SK-N-SH (cell line): ENCODE data around the gene NAALADL2. TPM values are rescaled to one million over a fixed set of nuclear protein-coding genes. Genes with fewer than 3 reads are reported as not detected.

Experiments
- CTCF ChIA-PET: fragments of 300-600, 350-600 bp; formaldehyde crosslinking; extraction: SDS; loops from one replicate; lab custom pipeline; 2021; lab: Yijun Ruan, JAX
- POLR2A ChIA-PET: fragments of 350-600 bp; sonication (Branson Sonifier 250); formaldehyde crosslinking; extraction: SDS; loops from one replicate; lab custom pipeline; 2020; ENCODE audit warnings: antibody characterized with exemption, inconsistent platforms; lab: Yijun Ruan, JAX
- DNase-seq: peaks from one replicate; pipeline ENCODE4 v3.0.0; 2012
- H2AFZ ChIP-seq: fragments of 200-600 bp; sonication (generic); 2 replicates; pipeline ENCODE4 v1.8.1; 2016; ENCODE audit warnings: antibody characterized with exemption, mild to moderate bottlenecking, low read depth
- H3F3A ChIP-seq: fragments of 200-600 bp; sonication (generic); replicated peaks from 2 replicates; pipeline ENCODE3; 2016; ENCODE audit warnings: antibody characterized with exemption, mild to moderate bottlenecking; ENCODE audit not compliant: insufficient read depth
- H3K27ac ChIP-seq, 2 experiments: fragments of 200-500 bp in 1 of 2; fragments of 200-600 bp in 1 of 2; sonication (Bioruptor generic) in 1 of 2; sonication (generic), shearing (Covaris generic) in 1 of 2; 2 replicates each; pipeline versions ENCODE4 v1.5.1 to v1.6.1; 2014 to 2016; ENCODE audit warnings: low read depth in 2 of 2, inconsistent platforms in 1 of 2, low read length in 1 of 2, mild to moderate bottlenecking in 1 of 2, mixed read lengths in 1 of 2
- H3K27me3 ChIP-seq: fragments of 200-600 bp; sonication (generic), shearing (Covaris generic); 2 replicates; pipeline ENCODE4 v1.6.1; 2016; ENCODE audit warnings: mixed run types; ENCODE audit not compliant: insufficient read depth
- H3K36me3 ChIP-seq, 2 experiments: fragments of 200-500 bp in 1 of 2; fragments of 200-600 bp in 1 of 2; sonication (Bioruptor generic) in 1 of 2; sonication (generic) in 1 of 2; replicated peaks in 1 of 2; 2 replicates each; pipeline versions ENCODE3 to v1.5.1; 2014 to 2016; ENCODE audit warnings: low read length in 1 of 2, mild to moderate bottlenecking in 1 of 2; ENCODE audit not compliant: insufficient read depth in 2 of 2, control insufficient read depth in 1 of 2
- H3K4me1 ChIP-seq, 2 experiments: fragments of 200-500 bp in 1 of 2; fragments of 200-600 bp in 1 of 2; sonication (Bioruptor generic) in 1 of 2; sonication (generic), shearing (Covaris generic) in 1 of 2; 2 replicates each; pipeline versions ENCODE4 v1.5.1 to v1.6.1; 2014 to 2016; ENCODE audit warnings: low read depth in 1 of 2, low read length in 1 of 2, mixed run types in 1 of 2; ENCODE audit not compliant: insufficient read depth in 2 of 2, control insufficient read depth in 1 of 2
- H3K4me2 ChIP-seq: fragments of 200-600 bp; sonication (generic), shearing (Covaris generic); 2 replicates; pipeline ENCODE4 v1.6.1; 2017; ENCODE audit warnings: mixed run types
- H3K4me3 ChIP-seq, 2 experiments: fragments of 200-500 bp in 1 of 2; fragments of 200-600 bp in 1 of 2; sonication (Bioruptor generic) in 1 of 2; sonication (generic), shearing (Covaris generic) in 1 of 2; 2 replicates each; pipeline versions ENCODE4 v1.5.1 to v1.8.1; 2014 to 2016; ENCODE audit warnings: low read depth in 2 of 2, inconsistent platforms in 1 of 2, low read length in 1 of 2, mild to moderate bottlenecking in 1 of 2, mixed read lengths in 1 of 2, moderate library complexity in 1 of 2
- H3K79me2 ChIP-seq: fragments of 200-600 bp; sonication (generic); 2 replicates; pipeline ENCODE4 v1.8.1; 2017; ENCODE audit warnings: mild to moderate bottlenecking; ENCODE audit not compliant: insufficient read depth
- H3K9ac ChIP-seq: fragments of 200-600 bp; sonication (generic); 2 replicates; pipeline ENCODE4 v1.6.1; 2017; ENCODE audit warnings: mixed run types
- H3K9me2 ChIP-seq: fragments of 200-600 bp; sonication (generic); 2 replicates; pipeline ENCODE4 v1.6.1; 2017; ENCODE audit warnings: mixed run types
- H3K9me3 ChIP-seq: fragments of 200-600 bp; sonication (generic); 2 replicates; pipeline ENCODE4 v1.6.1; 2017; ENCODE audit warnings: mixed run types, mild to moderate bottlenecking, moderate library complexity
- H4K20me1 ChIP-seq: fragments of 200-600 bp; sonication (generic); 2 replicates; pipeline ENCODE4 v1.6.1; 2017; ENCODE audit warnings: mild to moderate bottlenecking, mixed run types; ENCODE audit not compliant: insufficient read depth
- ELF1 ChIP-seq: IDR thresholded peaks from 2 replicates; pipeline ENCODE4 v1.4.0; 2012
- FOXJ3 ChIP-seq: sonication (generic); formaldehyde crosslinking; IDR thresholded peaks from 2 replicates; pipeline ENCODE4 v1.5.1; 2020; ENCODE audit warnings: mild to moderate bottlenecking, missing genetic modification reagents
- GABPA ChIP-seq: IDR thresholded peaks from 2 replicates; pipeline ENCODE4 v1.4.0; 2012; ENCODE audit warnings: low read depth, mild to moderate bottlenecking
- GATA2 ChIP-seq: sonication (generic); formaldehyde crosslinking; IDR thresholded peaks from 2 replicates; pipeline ENCODE4 v1.5.0; 2020; ENCODE audit warnings: mild to moderate bottlenecking, missing genetic modification reagents
- MEF2A ChIP-seq: IDR thresholded peaks from 2 replicates; pipeline ENCODE4 v1.4.0; 2012; ENCODE audit warnings: low read depth, borderline replicate concordance
- MXI1 ChIP-seq: IDR thresholded peaks from 2 replicates; pipeline ENCODE4 v1.6.1; 2012; ENCODE audit warnings: mild to moderate bottlenecking, low read depth, low read length, improper control_type of control experiment
- PBX3 ChIP-seq: IDR thresholded peaks from 2 replicates; pipeline ENCODE4; 2012
- POLR2AphosphoS5 ChIP-seq: IDR thresholded peaks from 2 replicates; pipeline ENCODE4 v1.6.1; 2012; ENCODE audit warnings: low read depth, low read length
- SIN3A ChIP-seq: IDR thresholded peaks from 2 replicates; pipeline ENCODE4 v1.6.1; 2012; ENCODE audit warnings: low read depth, mild to moderate bottlenecking, low read length, moderate library complexity, borderline replicate concordance
- TCF12 ChIP-seq: IDR thresholded peaks from 2 replicates; pipeline ENCODE4 v1.4.0; 2012
- TEAD4 ChIP-seq: IDR thresholded peaks from 2 replicates; pipeline ENCODE4 v1.4.0; 2012; ENCODE audit warnings: mild to moderate bottlenecking, borderline replicate concordance; ENCODE audit not compliant: insufficient read depth
- USF2 ChIP-seq: fragments of 150-350 bp; IDR thresholded peaks from 2 replicates; pipeline ENCODE4 v1.6.1; 2017; ENCODE audit warnings: antibody characterized with exemption, low read length, low read depth, borderline replicate concordance
- YY1 ChIP-seq: IDR thresholded peaks from 2 replicates; pipeline ENCODE4 v1.4.0; 2012; ENCODE audit warnings: low read depth, mild to moderate bottlenecking
- WGBS: methylation state at CpG from one replicate; pipeline ENCODE4 v1.1.6; 2017; ENCODE audit warnings: low lambda C conversion rate; 5-methylcytosine and 5-hydroxymethylcytosine counted together
- polyA plus RNA-seq, 3 experiments: library from polyadenylated mRNA; depleted of rRNA; stranded (reverse); fragments of >200 nt; gene quantifications; 2 replicates each; pipeline ENCODE4 v1.2.3, GENCODE V29; 2012
- TF ChIP-seq, protein P1 (sequence below): IDR thresholded peaks from 2 replicates; pipeline ENCODE4 v1.4.0; 2012; ENCODE audit warnings: low read depth, borderline replicate concordance

Gene NAALADL2
- polyA plus RNA-seq, 1 of the 3 experiments (the other 2 are of a cell fraction) = 1.2 TPM

DNA sequence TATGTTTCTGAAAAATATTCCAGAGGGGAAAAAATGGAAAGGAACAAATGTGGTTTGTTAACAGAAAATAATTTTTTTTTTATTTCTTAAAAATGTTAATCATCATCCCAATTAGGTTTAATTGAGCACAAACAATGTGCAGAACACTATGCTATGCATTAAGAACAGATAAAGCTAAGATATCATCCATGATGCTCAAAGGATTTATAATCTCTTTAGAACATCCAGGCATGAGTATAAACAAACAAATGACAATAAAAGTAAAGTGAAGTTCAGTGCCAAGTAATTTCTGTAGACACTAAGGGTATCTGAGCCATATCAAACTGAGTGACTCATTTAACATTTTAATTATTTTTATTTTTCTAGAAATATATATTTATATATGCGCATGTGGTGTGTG, 732.2 kb downstream of the NAALADL2 start:
- Histone ChIP-seq H2AFZ (no peak overlapping the region), H3K4me3 (no peak overlapping the region), H4K20me1 (no peaks in the 10 kb centered on the region), H3K4me1 (no peaks in the 10 kb centered on the region; a peak in 1 of 4 replicates), H3K36me3 (no peaks in the 10 kb centered on the region), H3K9me2 (no peaks in the 10 kb centered on the region), H3K9ac (no peak overlapping the region), H3K27me3 (no peaks in the 10 kb centered on the region), H3K79me2 (no peaks in the 10 kb centered on the region), H3K9me3 (no peaks in the 10 kb centered on the region), H3K4me2 (no peak overlapping the region), H3F3A (no peaks in the 10 kb centered on the region), H3K27ac (no peak overlapping the region; a peak in 1 of 4 replicates)
- TF ChIP-seq GABPA (no peak), TCF12 (0 out of 2 replicates have a peak, but pooled peaks have one; percentile 14)
- DNase-seq = no peak
- WGBS = 79% methylated on average over 1 of the region's 1 CpG
- CTCF ChIA-PET = no interaction called here
- POLR2A ChIA-PET = no interaction called here

GRCh38 chr3:175593331-175593730, 734.2 kb downstream of the NAALADL2 start:
- Histone ChIP-seq H3K4me3 (no peak overlapping the region), H3F3A (no peaks in the 10 kb centered on the region), H4K20me1 (no peaks in the 10 kb centered on the region), H3K36me3 (no peaks in the 10 kb centered on the region), H3K27ac (no peak overlapping the region), H2AFZ (no peak overlapping the region), H3K4me1 (no peaks in the 10 kb centered on the region; a peak in 1 of 4 replicates), H3K9me2 (no peaks in the 10 kb centered on the region), H3K4me2 (no peak overlapping the region), H3K9me3 (no peaks in the 10 kb centered on the region), H3K79me2 (no peaks in the 10 kb centered on the region), H3K27me3 (no peaks in the 10 kb centered on the region), H3K9ac (no peak overlapping the region)
- ChIA-PET POLR2A (no interaction called here), CTCF (no interaction called here)
- 96% methylated on average over 1 of the region's 1 CpG for WGBS
- no peak for TF ChIP-seq MEF2A
- TF ChIP-seq SIN3A = no peak
- TF ChIP-seq MXI1 = no peak
- TF ChIP-seq FOXJ3 (CRISPR knock-in tag) = no peak
- TF ChIP-seq PBX3 = no peak
- no peak for TF ChIP-seq YY1
- no peak for TF ChIP-seq GATA2 (CRISPR knock-in tag)
- TF ChIP-seq, protein P1, sequence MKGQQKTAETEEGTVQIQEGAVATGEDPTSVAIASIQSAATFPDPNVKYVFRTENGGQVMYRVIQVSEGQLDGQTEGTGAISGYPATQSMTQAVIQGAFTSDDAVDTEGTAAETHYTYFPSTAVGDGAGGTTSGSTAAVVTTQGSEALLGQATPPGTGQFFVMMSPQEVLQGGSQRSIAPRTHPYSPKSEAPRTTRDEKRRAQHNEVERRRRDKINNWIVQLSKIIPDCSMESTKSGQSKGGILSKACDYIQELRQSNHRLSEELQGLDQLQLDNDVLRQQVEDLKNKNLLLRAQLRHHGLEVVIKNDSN = no peak
- no peak for TF ChIP-seq POLR2AphosphoS5
- no peak for TF ChIP-seq TEAD4
- no peak for TF ChIP-seq ELF1
- TF ChIP-seq USF2 = no peak
- no peak for DNase-seq
